Stimulated activated CD4-positive, alpha-beta T cell treated with anti-CD3 and anti-CD28 coated beads, Interleukin-15, amount 100 ng/mL, for 48 hours (primary cell): Measurements from ENCODE around the gene GSTA4.
"Not testable (repeated sequence)": the region's sequence is repeated elsewhere in the genome, so short reads cannot be mapped to it uniquely, and the experiment has no call there.

ENCODE experiments used
- DNase-seq, 2 donors: peaks; one replicate each; pipeline ENCODE4 v3.0.0-alpha.2; 2020; ENCODE audit warnings: low read depth in 2 of 2

GSTA4 gene

GRCh38 chr6:52975580-52975979 lies 19.5 kb downstream of the GSTA4 start:
- no peak for DNase-seq

GRCh38 chr6:52972989-52973388 lies 22.1 kb downstream of the GSTA4 start:
- DNase-seq, result no peak

GRCh38 chr6:52969359-52969758 lies 25.7 kb downstream of the GSTA4 start:
- no peak for DNase-seq

GRCh38 chr6:52966101-52966500 lies 29.0 kb downstream of the GSTA4 start:
- DNase-seq, result no peak

- no peak for DNase-seq
Measured at GRCh38 chr6:52965380-52965779, 29.7 kb downstream of the GSTA4 start.

GRCh38 chr6:52964318-52964717 lies 30.8 kb downstream of the GSTA4 start:
- DNase-seq, result no peak

GRCh38 chr6:52962701-52963100 lies 32.4 kb downstream of the GSTA4 start:
- no peak for DNase-seq

GRCh38 chr6:52961022-52961421 lies 34.1 kb downstream of the GSTA4 start:
- DNase-seq, result not testable (repeated sequence)

- not testable (repeated sequence) for DNase-seq
Measured at GRCh38 chr6:52960211-52960610, 34.9 kb downstream of the GSTA4 start.

- no peak for DNase-seq
Measured at GRCh38 chr6:52958546-52959255, 36.4 kb downstream of the GSTA4 start.

- no peak for DNase-seq
Measured at GRCh38 chr6:52955871-52956270, 39.2 kb downstream of the GSTA4 start.

GRCh38 chr6:52953911-52954839 lies 40.9 kb downstream of the GSTA4 start:
- no peak for DNase-seq

GRCh38 chr6:52946306-52946705 lies 48.8 kb downstream of the GSTA4 start:
- no peak for DNase-seq

- DNase-seq, result not testable (repeated sequence)
Measured at GRCh38 chr6:52942821-52943220, 52.3 kb downstream of the GSTA4 start.

GRCh38 chr6:52942221-52942620 lies 52.9 kb downstream of the GSTA4 start:
- no peak for DNase-seq

GRCh38 chr6:52937908-52938307 lies 57.2 kb downstream of the GSTA4 start:
- no peak for DNase-seq

GRCh38 chr6:52933778-52934177 lies 61.3 kb downstream of the GSTA4 start:
- DNase-seq, result no peak

- DNase-seq, result no peak
Measured at GRCh38 chr6:52931351-52931750, 63.7 kb downstream of the GSTA4 start.

GRCh38 chr6:52929321-52930164 lies 65.5 kb downstream of the GSTA4 start:
- no peak for DNase-seq
